Measurements from ENCODE around the gene KIF26A. TPM values are rescaled to one million over a fixed set of nuclear protein-coding genes. Genes with fewer than 3 reads are reported as not detected.

The KIF26A gene
- total RNA-seq, 4 donors from 2014 or later, result 0.74 to 7.3 (median 2.4) TPM

DNA sequence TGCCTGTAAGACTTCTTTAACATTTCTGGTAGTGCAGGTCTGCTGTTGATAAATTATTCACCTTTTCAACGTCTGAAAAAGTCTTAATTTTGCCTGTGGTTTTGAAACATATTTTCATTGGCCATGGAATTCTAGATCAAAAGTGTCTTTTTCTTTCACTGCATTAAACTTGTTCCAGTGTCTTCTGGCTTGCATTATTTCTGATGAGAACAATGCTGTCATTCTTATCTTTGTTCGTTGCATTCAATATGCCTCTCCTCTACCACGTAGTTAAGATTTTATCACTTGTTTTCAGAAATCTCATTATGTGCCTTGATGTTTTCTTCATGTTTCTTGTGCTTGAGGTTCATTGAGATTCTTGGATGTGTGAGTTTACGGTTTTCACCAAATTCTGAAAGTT lies 13.4 kb upstream of the KIF26A start:
- ATAC-seq (ENCODE audit: low FRiP score) (no peak), DNase-seq (ENCODE audit: low spot score) (no peak)
- TF ChIP-seq, protein P1, sequence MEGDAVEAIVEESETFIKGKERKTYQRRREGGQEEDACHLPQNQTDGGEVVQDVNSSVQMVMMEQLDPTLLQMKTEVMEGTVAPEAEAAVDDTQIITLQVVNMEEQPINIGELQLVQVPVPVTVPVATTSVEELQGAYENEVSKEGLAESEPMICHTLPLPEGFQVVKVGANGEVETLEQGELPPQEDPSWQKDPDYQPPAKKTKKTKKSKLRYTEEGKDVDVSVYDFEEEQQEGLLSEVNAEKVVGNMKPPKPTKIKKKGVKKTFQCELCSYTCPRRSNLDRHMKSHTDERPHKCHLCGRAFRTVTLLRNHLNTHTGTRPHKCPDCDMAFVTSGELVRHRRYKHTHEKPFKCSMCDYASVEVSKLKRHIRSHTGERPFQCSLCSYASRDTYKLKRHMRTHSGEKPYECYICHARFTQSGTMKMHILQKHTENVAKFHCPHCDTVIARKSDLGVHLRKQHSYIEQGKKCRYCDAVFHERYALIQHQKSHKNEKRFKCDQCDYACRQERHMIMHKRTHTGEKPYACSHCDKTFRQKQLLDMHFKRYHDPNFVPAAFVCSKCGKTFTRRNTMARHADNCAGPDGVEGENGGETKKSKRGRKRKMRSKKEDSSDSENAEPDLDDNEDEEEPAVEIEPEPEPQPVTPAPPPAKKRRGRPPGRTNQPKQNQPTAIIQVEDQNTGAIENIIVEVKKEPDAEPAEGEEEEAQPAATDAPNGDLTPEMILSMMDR (IDR thresholded peaks at IDR 0.05), result no peak

DNA sequence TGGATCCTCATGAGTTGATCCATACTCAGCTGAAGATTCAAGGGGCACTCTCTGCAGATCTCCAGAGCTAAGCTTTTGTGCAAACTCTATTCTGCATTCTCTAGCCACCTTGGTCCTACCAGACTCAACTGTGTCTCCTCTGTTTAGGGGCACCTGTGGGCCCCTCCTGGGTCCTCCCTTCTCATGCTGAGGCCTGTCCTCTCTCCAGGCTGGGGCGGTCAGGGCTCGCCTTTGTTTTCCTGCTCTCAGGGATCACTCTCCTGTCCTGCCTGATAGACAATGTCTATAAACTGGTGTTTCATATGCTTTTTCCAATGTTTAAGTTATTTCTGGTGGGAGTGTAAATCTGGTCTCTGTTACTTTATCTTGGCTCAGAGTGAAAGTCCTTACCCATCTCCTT lies 11.6 kb upstream of the KIF26A start:
- DNase-seq (ENCODE audit: low spot score) (no peak), ATAC-seq (ENCODE audit: low FRiP score) (no peak)
- TF ChIP-seq, protein P1 (IDR thresholded peaks at IDR 0.05), result no peak

DNA sequence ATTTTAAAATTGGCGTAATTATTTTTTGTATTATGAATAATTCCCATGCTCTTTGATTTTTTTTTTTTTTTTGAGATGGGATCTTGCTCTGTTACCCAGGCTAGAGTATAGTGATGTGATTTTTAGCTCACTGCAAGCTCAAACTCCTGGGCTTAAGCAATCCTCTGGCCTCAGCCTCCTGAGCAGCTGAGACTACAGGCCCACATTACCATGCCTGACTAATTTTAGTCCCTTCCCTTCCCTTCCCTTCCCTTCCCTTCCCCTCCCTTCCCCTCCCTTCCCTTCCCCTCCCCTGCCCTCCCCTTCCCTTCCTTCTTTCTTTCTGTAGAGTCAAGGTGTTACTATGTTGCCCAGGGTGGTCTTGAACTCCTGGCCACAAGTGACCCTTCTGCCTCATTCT lies 9.4 kb upstream of the KIF26A start:
- ATAC-seq (ENCODE audit: low FRiP score), result no peak
- DNase-seq (ENCODE audit: low spot score), result no peak
- TF ChIP-seq, protein P1 (IDR thresholded peaks at IDR 0.05), result no peak

DNA sequence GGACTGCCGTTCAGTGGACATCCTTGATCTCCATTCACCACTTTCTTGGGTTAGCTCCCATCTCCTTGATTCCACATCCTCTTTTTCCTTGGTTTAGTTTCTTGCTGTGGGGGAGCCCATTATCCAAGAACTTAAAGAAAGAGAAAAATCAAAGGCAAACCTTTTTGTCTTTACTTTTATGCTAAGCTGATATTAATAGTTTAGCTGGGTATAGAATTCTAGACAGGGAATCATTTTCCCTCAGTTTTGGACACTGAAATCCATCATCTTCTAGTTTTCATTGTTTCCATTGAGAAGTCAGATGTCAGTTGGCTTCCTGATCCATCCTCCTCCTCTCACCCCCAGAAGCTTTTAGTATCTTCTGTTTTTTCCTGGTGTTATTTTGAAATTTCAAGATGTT lies 8.8 kb upstream of the KIF26A start:
- ATAC-seq (ENCODE audit: low FRiP score), result no peak
- DNase-seq (ENCODE audit: low spot score), result no peak
- TF ChIP-seq, protein P1 (IDR thresholded peaks at IDR 0.05), result no peak

DNA sequence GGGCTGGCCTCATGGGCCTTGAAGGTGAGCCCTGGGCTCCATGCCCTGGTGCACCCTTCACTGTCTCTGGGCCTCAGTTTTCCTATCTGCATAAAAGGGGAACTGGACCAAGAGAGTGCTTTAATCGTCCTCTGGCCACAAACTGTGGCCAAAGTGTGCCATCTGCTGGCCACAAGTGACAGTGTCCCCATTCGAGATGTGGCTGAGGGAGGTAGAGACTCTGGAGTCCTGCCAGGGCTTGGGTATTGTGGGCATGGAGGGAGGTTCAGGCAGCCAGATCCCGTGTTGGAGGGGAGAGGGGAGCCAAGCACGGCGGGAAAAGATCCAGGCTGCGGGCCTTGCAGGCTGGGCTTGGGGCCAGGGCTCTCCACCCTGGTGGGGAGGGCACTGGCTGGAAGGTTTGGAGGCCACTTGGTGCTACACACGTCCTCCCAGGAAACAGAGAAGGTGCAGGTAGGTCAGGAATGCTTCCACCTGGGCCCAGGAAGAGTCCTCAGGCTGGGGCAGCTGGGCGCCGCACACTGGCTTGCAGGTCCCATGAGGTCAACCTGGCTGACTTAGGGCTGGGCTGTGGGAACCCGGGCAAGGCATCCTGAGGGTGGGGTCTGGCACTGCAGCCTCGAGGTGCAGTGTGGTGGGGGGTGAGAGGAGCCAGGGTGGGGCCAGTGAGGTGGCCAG lies 7.3 kb upstream of the KIF26A start:
- ATAC-seq (ENCODE audit: low FRiP score), result no peak
- DNase-seq (ENCODE audit: low spot score), result no peak
- TF ChIP-seq, protein P1 (IDR thresholded peaks at IDR 0.05), result no peak

DNA sequence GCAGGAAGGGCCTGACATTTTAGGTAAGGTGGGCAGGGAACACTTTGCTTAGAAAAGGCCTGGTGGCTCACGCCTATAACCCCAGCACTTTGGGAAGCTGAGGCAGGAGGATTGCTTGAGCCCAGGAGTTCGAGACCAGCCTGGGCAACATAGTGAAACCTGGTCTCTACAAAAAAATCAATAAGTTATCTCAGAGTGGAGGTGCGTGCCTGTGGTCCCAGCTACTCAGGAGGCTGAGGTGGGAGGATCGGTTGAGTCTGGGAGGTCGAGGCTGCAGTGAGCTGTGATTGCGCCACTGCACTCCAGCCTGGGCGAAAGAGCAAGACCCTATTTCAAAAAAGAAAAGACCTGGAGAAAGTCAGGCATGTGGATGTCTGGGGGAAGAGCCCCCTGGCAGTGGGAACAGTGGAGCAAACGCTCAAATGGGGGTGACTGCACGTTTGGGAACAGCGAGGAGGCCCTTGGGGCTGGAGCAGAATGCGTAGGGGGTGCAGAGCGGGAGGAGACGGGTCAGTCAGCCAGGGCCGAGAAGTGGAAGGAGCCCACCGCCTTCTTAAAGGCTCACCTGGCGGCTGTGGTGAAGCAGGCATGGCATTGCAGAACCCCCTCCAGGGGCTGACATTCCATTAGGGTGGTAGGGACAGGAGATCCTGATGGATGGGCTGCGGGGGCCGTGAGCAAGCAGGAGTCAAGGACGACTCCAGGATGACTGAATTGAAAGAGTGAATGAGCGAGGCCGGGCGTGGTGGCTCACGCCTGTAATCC lies 6.2 kb upstream of the KIF26A start:
- TF ChIP-seq, protein P1 (IDR thresholded peaks at IDR 0.05), result no peak
- no peak for ATAC-seq (ENCODE audit: low FRiP score)
- no peak for DNase-seq (ENCODE audit: low spot score)

DNA sequence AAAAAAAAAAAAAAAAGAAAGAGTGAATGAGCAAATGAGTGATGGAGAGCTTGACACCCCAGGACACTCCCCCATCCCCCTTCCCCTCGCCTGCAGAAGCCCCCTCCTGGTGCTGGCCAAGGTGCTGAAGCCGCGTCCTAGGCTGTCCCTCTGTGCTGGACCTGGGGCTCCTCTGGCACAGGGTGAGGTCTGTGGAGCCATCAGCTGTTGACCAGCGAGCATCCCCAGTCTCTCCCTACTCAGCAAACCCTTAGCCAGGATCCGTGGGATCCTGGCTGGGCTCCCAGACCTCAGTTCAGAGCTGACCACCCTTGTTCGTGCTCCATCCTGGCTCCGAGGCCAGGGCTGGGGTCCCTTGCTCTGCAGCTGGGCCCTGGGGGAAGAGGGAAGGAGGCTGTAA lies 5.4 kb upstream of the KIF26A start:
- TF ChIP-seq, protein P1 (IDR thresholded peaks at IDR 0.05), result no peak
- DNase-seq (ENCODE audit: low spot score) (no peak), ATAC-seq (ENCODE audit: low FRiP score) (no peak)
